SK-N-SH (cell line): ENCODE results near the gene GDF3.

Source experiments
- CTCF ChIP-seq: fragments of 200-600 bp; sonication (generic); IDR thresholded peaks from 2 replicates; pipeline ENCODE4 v1.6.1; 2017; ENCODE audit warnings: antibody characterized with exemption, mild to moderate bottlenecking, moderate library complexity
- EP300 ChIP-seq, 2 experiments: IDR thresholded peaks; 2 replicates each; pipeline versions ENCODE4 v1.4.0 to v1.6.1; 2012; ENCODE audit warnings: borderline replicate concordance in 1 of 2, low read depth in 1 of 2, low read length in 1 of 2
- EZH2phosphoT487 ChIP-seq: fragments of 200-600 bp; sonication (generic); IDR thresholded peaks from 2 replicates; pipeline ENCODE4 v1.6.1; 2017; ENCODE audit warnings: low read depth, mixed run types, mild to moderate bottlenecking, antibody characterized with exemption, moderate library complexity, borderline replicate concordance
- JUND ChIP-seq: IDR thresholded peaks from 2 replicates; pipeline ENCODE4 v1.4.0; 2012
- RAD21 ChIP-seq: IDR thresholded peaks from 2 replicates; pipeline ENCODE4 v1.6.1; 2012; ENCODE audit warnings: mild to moderate bottlenecking, low read length
- USF2 ChIP-seq: fragments of 150-350 bp; IDR thresholded peaks from 2 replicates; pipeline ENCODE4 v1.6.1; 2017; ENCODE audit warnings: antibody characterized with exemption, low read length, low read depth, borderline replicate concordance
- TF ChIP-seq, protein P1 (sequence below): IDR thresholded peaks from 2 replicates; pipeline ENCODE4 v1.6.1; 2012; ENCODE audit warnings: mild to moderate bottlenecking, low read depth, low read length, moderate library complexity
- TF ChIP-seq, protein P2 (sequence below): IDR thresholded peaks from 2 replicates; pipeline ENCODE4 v1.4.0; 2012; ENCODE audit warnings: low read depth

DNA sequence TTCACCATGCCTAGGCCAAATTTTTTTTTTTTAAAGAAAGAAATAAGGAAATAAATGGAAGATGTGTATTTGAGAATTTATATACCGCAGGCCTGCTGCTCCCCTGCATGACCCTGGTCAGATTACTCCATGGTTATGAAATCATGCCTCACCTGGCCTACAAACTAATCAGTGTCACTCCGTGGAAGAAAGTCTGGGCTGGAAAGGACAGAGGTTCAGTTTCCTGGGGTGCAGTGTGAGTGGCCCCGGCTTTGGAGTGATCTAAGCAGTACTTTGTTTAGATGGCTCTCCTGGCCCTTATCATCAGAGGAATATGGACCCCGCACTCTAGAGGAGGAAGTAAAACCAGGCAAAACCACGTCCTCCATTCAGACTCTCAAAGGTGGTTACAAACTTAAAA is 39.5 kb downstream of the GDF3 start:
- TF ChIP-seq EZH2phosphoT487 (no peak), RAD21 (no peak), CTCF (no peak), JUND (no peak), USF2 (no peak), EP300 (IDR thresholded peaks at IDR 0.05; ENCODE audit: borderline replicate concordance in 1 of 2, low read depth in 1 of 2, low read length in 1 of 2) (no peak)
- TF ChIP-seq, protein P1, sequence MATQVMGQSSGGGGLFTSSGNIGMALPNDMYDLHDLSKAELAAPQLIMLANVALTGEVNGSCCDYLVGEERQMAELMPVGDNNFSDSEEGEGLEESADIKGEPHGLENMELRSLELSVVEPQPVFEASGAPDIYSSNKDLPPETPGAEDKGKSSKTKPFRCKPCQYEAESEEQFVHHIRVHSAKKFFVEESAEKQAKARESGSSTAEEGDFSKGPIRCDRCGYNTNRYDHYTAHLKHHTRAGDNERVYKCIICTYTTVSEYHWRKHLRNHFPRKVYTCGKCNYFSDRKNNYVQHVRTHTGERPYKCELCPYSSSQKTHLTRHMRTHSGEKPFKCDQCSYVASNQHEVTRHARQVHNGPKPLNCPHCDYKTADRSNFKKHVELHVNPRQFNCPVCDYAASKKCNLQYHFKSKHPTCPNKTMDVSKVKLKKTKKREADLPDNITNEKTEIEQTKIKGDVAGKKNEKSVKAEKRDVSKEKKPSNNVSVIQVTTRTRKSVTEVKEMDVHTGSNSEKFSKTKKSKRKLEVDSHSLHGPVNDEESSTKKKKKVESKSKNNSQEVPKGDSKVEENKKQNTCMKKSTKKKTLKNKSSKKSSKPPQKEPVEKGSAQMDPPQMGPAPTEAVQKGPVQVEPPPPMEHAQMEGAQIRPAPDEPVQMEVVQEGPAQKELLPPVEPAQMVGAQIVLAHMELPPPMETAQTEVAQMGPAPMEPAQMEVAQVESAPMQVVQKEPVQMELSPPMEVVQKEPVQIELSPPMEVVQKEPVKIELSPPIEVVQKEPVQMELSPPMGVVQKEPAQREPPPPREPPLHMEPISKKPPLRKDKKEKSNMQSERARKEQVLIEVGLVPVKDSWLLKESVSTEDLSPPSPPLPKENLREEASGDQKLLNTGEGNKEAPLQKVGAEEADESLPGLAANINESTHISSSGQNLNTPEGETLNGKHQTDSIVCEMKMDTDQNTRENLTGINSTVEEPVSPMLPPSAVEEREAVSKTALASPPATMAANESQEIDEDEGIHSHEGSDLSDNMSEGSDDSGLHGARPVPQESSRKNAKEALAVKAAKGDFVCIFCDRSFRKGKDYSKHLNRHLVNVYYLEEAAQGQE = no peak
- TF ChIP-seq, protein P2, sequence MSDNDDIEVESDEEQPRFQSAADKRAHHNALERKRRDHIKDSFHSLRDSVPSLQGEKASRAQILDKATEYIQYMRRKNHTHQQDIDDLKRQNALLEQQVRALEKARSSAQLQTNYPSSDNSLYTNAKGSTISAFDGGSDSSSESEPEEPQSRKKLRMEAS = no peak
